Nephron (organoid): ENCODE data around the gene MAP7D3.
A peak's percentile ranks its signal among the peaks of the same experiment; 100 is the strongest.
"Not testable (repeated sequence)": the region's sequence is repeated elsewhere in the genome, so short reads cannot be mapped to it uniquely, and the experiment has no call there.

Experiments used
- H3K27ac Mint-ChIP-seq, 3 experiments: 2 replicates each; pipeline ENCODE4 v1.8.0; 2020; ENCODE audit warnings: mixed read lengths in 3 of 3, mild to moderate bottlenecking in 2 of 3, moderate library complexity in 1 of 3
- H3K27me3 Mint-ChIP-seq: 2 replicates; pipeline ENCODE4 v1.8.0; 2021; ENCODE audit warnings: low read depth, mild to moderate bottlenecking, moderate library complexity, mixed read lengths
- H3K36me3 Mint-ChIP-seq: 2 replicates; pipeline ENCODE4 v1.8.0; 2020; ENCODE audit warnings: low read depth, mixed read lengths
- H3K4me1 Mint-ChIP-seq: 2 replicates; pipeline ENCODE4 v1.8.0; 2020; ENCODE audit warnings: mixed read lengths
- H3K4me3 Mint-ChIP-seq, 3 experiments: 2 replicates each; pipeline ENCODE4 v1.8.0; 2020; ENCODE audit warnings: mild to moderate bottlenecking in 3 of 3, mixed read lengths in 3 of 3, moderate library complexity in 2 of 3
- H3K9me3 Mint-ChIP-seq: 2 replicates; pipeline ENCODE4 v1.8.0; 2020; ENCODE audit warnings: mixed read lengths
- TF ChIP-seq, protein P1 (sequence below), 3 experiments: fragments of 200-600 bp; sonication (generic); IDR thresholded peaks; one replicate each; pipeline ENCODE4 v1.5.0; 2021; ENCODE audit warnings: antibody characterized with exemption in 3 of 3; ENCODE audit not compliant: unreplicated experiment in 3 of 3

Gene MAP7D3

GRCh38 chrX:136170139-136170800 lies 80.9 kb downstream of the MAP7D3 start:
- H3K27ac Mint-ChIP-seq = peak overlapping the region; percentile 8 to 54 (median 45)
- no peaks in the 10 kb centered on the region for H3K36me3 Mint-ChIP-seq
- H3K4me3 Mint-ChIP-seq = no peak overlapping the region
- peaks cover 28% of the 10 kb centered on the region for H3K4me1 Mint-ChIP-seq
- peaks cover 2% of the 10 kb centered on the region for H3K9me3 Mint-ChIP-seq
- H3K27me3 Mint-ChIP-seq = no peaks in the 10 kb centered on the region
- TF ChIP-seq, protein P1, sequence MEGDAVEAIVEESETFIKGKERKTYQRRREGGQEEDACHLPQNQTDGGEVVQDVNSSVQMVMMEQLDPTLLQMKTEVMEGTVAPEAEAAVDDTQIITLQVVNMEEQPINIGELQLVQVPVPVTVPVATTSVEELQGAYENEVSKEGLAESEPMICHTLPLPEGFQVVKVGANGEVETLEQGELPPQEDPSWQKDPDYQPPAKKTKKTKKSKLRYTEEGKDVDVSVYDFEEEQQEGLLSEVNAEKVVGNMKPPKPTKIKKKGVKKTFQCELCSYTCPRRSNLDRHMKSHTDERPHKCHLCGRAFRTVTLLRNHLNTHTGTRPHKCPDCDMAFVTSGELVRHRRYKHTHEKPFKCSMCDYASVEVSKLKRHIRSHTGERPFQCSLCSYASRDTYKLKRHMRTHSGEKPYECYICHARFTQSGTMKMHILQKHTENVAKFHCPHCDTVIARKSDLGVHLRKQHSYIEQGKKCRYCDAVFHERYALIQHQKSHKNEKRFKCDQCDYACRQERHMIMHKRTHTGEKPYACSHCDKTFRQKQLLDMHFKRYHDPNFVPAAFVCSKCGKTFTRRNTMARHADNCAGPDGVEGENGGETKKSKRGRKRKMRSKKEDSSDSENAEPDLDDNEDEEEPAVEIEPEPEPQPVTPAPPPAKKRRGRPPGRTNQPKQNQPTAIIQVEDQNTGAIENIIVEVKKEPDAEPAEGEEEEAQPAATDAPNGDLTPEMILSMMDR (IDR thresholded peaks at IDR 0.05; ENCODE audit: unreplicated experiment in 3 of 3) = peak in 1 of 3 experiments; percentile 12

- no peaks in the 10 kb centered on the region for H3K27me3 Mint-ChIP-seq
- H3K4me3 Mint-ChIP-seq = no peak overlapping the region
- TF ChIP-seq, protein P1 (IDR thresholded peaks at IDR 0.05; ENCODE audit: unreplicated experiment in 3 of 3) = no peak
- peak overlapping the region; percentile 8 to 54 (median 45) for H3K27ac Mint-ChIP-seq
- H3K9me3 Mint-ChIP-seq = peaks cover 2% of the 10 kb centered on the region
- peaks cover 28% of the 10 kb centered on the region for H3K4me1 Mint-ChIP-seq
- no peaks in the 10 kb centered on the region for H3K36me3 Mint-ChIP-seq
Observed at GRCh38 chrX:136168929-136169735, 82.1 kb downstream of the MAP7D3 start.

- Mint-ChIP-seq H3K4me1 (peaks cover 35% of the 10 kb centered on the region), H3K27ac (peak overlapping the region in 2 of 3 experiments; percentile 59 to 88)
- not testable (repeated sequence) for H3K9me3 Mint-ChIP-seq, H3K36me3 Mint-ChIP-seq, H3K27me3 Mint-ChIP-seq, H3K4me3 Mint-ChIP-seq
Observed at GRCh38 chrX:136167989-136168388, 83.2 kb downstream of the MAP7D3 start.

DNA sequence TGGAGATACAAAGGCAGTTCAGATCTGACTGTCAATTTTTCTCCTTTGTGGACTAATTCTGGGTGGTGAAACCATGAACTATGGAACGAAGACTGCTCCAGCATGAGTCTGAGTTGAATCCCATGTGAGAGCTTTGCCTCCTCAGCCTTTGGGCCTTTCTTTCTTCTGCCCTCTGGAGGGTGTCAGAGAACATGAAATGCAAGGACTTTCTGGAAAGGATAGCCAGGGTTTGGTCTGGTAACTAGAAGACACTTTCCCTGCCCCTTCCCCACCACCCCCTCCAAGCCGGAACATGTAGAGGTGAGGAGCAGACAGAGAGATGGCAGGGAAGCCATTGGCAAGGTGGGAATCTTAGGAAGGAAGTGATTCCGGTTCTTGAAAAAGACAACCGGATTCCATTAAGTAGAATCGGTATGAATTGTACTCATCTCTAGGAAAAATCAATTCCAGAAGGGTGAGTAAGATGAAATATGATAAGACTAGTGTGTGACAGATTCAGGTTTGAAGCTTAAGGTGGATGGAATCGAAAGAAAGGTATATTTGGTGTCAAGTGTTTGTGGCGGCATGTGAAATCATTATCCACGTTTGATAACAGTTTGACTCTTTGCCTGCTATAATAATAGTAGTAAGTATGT lies 84.9 kb downstream of the MAP7D3 start:
- Mint-ChIP-seq H3K9me3 (peaks cover 4% of the 10 kb centered on the region), H3K4me3 (no peak overlapping the region), H3K27me3 (no peaks in the 10 kb centered on the region), H3K27ac (peak overlapping the region in 1 of 3 experiments; percentile 70), H3K36me3 (no peaks in the 10 kb centered on the region), H3K4me1 (peaks cover 35% of the 10 kb centered on the region)
- TF ChIP-seq, protein P1 (IDR thresholded peaks at IDR 0.05; ENCODE audit: unreplicated experiment in 3 of 3) = no peak

GRCh38 chrX:136165406-136165805 lies 85.8 kb downstream of the MAP7D3 start:
- Mint-ChIP-seq H3K27me3 (no peaks in the 10 kb centered on the region), H3K4me1 (peaks cover 35% of the 10 kb centered on the region), H3K9me3 (peaks cover 4% of the 10 kb centered on the region), H3K36me3 (no peaks in the 10 kb centered on the region), H3K4me3 (no peak overlapping the region), H3K27ac (no peak overlapping the region)
- TF ChIP-seq, protein P1 (IDR thresholded peaks at IDR 0.05; ENCODE audit: unreplicated experiment in 3 of 3) = no peak

GRCh38 chrX:136163689-136164088 lies 87.5 kb downstream of the MAP7D3 start:
- Mint-ChIP-seq H3K36me3 (no peaks in the 10 kb centered on the region), H3K27me3 (no peaks in the 10 kb centered on the region), H3K9me3 (peaks cover 4% of the 10 kb centered on the region), H3K27ac (peak overlapping the region in 1 of 3 experiments; percentile 16), H3K4me3 (no peak overlapping the region), H3K4me1 (peaks cover 19% of the 10 kb centered on the region)
- TF ChIP-seq, protein P1 (IDR thresholded peaks at IDR 0.05; ENCODE audit: unreplicated experiment in 3 of 3) = no peak
